HEK293T (cell line): Measurements from ENCODE around the gene DNLZ.
"Not testable (repeated sequence)": the region's sequence is repeated elsewhere in the genome, so short reads cannot be mapped to it uniquely, and the experiment has no call there.

Experiments used
- CTCF ChIA-PET: fragments of 350-600 bp; formaldehyde crosslinking; extraction: SDS; loops from one replicate; lab custom pipeline; 2021; ENCODE audit warnings: antibody characterized with exemption, inconsistent platforms; lab: Yijun Ruan, JAX
- POLR2A ChIA-PET: fragments of 350-600 bp; formaldehyde crosslinking; extraction: SDS; loops from one replicate; lab custom pipeline; 2020; ENCODE audit warnings: antibody characterized with exemption, inconsistent platforms; lab: Yijun Ruan, JAX
- DNase-seq: peaks from one replicate; pipeline ENCODE4 v3.0.0; 2012; ENCODE audit warnings: mixed read lengths; ENCODE audit errors: extremely low spot score
- ARNT ChIP-seq: fragments of 450-650 bp; IDR thresholded peaks from 2 replicates; pipeline ENCODE4 v1.6.1; 2017; ENCODE audit warnings: mild to moderate bottlenecking
- BHLHE40 ChIP-seq: fragments of 450-650 bp; IDR thresholded peaks from 2 replicates; pipeline ENCODE4 v1.6.1; 2016; ENCODE audit warnings: mild to moderate bottlenecking, moderate library complexity, borderline replicate concordance
- CTBP1 ChIP-seq: fragments of 450-650 bp; IDR thresholded peaks from 2 replicates; pipeline ENCODE4 v1.6.1; 2016; ENCODE audit warnings: borderline replicate concordance
- ELF4 ChIP-seq: fragments of 450-650 bp; IDR thresholded peaks from 2 replicates; pipeline ENCODE4 v1.6.1; 2017; ENCODE audit warnings: antibody characterized with exemption
- FOXA1 ChIP-seq: fragments of 450-650 bp; IDR thresholded peaks from 2 replicates; pipeline ENCODE4 v1.6.1; 2016; ENCODE audit warnings: mild to moderate bottlenecking
- FOXK2 ChIP-seq: fragments of 450-650 bp; IDR thresholded peaks from 2 replicates; pipeline ENCODE4 v1.6.1; 2016; ENCODE audit warnings: mild to moderate bottlenecking
- FOXM1 ChIP-seq: fragments of 450-650 bp; IDR thresholded peaks from 2 replicates; pipeline ENCODE4 v1.6.1; 2017; ENCODE audit warnings: mild to moderate bottlenecking, borderline replicate concordance
- HDGF ChIP-seq: fragments of 450-650 bp; IDR thresholded peaks from 2 replicates; pipeline ENCODE4 v1.6.1; 2017; ENCODE audit warnings: antibody characterized with exemption, borderline replicate concordance
- L3MBTL2 ChIP-seq: fragments of 450-650 bp; conservative IDR thresholded peaks from 2 replicates; pipeline ENCODE4 v1.6.1; 2016; ENCODE audit warnings: mild to moderate bottlenecking
- LEF1 ChIP-seq: fragments of 450-650 bp; IDR thresholded peaks from 2 replicates; pipeline ENCODE4 v1.6.1; 2017; ENCODE audit warnings: mild to moderate bottlenecking, borderline replicate concordance
- NFRKB ChIP-seq: fragments of 450-650 bp; IDR thresholded peaks from 2 replicates; pipeline ENCODE4 v1.6.1; 2016; ENCODE audit warnings: mild to moderate bottlenecking, moderate library complexity
- SP1 ChIP-seq: fragments of 450-650 bp; IDR thresholded peaks from 2 replicates; pipeline ENCODE4 v1.6.1; 2017
- SUZ12 ChIP-seq: fragments of 450-650 bp; IDR thresholded peaks from 2 replicates; pipeline ENCODE4 v1.6.1; 2016; ENCODE audit warnings: mild to moderate bottlenecking
- TARDBP ChIP-seq: fragments of 450-650 bp; IDR thresholded peaks from 2 replicates; pipeline ENCODE4 v1.6.1; 2016
- ZNF384 ChIP-seq: fragments of 450-650 bp; IDR thresholded peaks from 2 replicates; pipeline ENCODE4 v1.6.1; 2016
- TF ChIP-seq, protein P1 (sequence below): fragments of 450-650 bp; IDR thresholded peaks from 2 replicates; pipeline ENCODE4 v1.6.1; 2016

The DNLZ gene

GRCh38 chr9:136363106-136363948 is at the start of gene DNLZ:
Gene DNLZ, minus strand, starts transcription at chr9:136363744. Its CDS starts 30 bp downstream, at chr9:136363714.
- TF ChIP-seq SUZ12 (no peak), TARDBP (no peak), FOXA1 (no peak), L3MBTL2 (peak; percentile 98), ARNT (no peak; the same call in 1 of the 2 replicates), ELF4 (peak; percentile 70), BHLHE40 (no peak), FOXM1 (peak; percentile 3; the same call in 1 of the 2 replicates), LEF1 (no peak; the same call in 1 of the 2 replicates), SP1 (no peak), CTBP1 (no peak)
- ChIA-PET POLR2A (interaction anchor here (0.6 to 2.3 kb wide), 28 partner anchors 9 to 121 kb away, joined by 3 to 10 read pairs (median 4); partner anchors contain the start of genes CARD9, CCDC187, ENTR1 and PMPCA), CTCF (interaction anchor here (0.5 to 2.0 kb wide), 6 partner anchors 9 to 284 kb away, joined by 3 to 8 read pairs (median 3); no protein-coding TSS in a partner anchor)
- peak; percentile 99 for DNase-seq

DNA sequence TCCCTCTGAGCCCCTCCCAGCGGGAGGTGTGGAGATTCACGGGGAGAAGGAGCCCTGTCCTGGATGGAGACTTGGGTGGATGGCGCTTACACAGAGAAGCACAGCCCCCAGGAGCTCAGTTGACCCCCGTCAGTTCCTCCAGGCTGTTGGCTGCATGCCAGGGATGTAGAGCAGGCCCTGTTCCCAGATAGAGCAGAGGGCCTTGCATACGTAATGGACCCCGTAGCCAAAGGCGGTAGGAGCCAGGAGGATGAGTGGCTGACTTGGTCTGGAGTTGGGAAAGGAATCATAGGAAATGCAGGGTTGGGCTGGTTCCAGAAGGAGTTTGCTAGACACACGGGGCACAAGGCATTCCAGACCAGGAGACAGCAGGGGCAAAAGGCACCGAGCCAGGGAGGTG is 49.4 kb upstream of the DNLZ start:
- ChIA-PET CTCF (no interaction called here), POLR2A (interaction anchor here (1.1 kb wide), 1 partner anchor 49 kb away, joined by 3 read pairs; the partner anchor contains the start of gene DNLZ)
- TF ChIP-seq HDGF (no peak), TARDBP (no peak), FOXK2 (no peak), FOXA1 (no peak), L3MBTL2 (no peak), LEF1 (no peak), NFRKB (no peak), BHLHE40 (no peak), ARNT (no peak), FOXM1 (no peak), SP1 (no peak), ELF4 (no peak), SUZ12 (no peak), ZNF384 (no peak), CTBP1 (no peak)
- TF ChIP-seq, protein P1, sequence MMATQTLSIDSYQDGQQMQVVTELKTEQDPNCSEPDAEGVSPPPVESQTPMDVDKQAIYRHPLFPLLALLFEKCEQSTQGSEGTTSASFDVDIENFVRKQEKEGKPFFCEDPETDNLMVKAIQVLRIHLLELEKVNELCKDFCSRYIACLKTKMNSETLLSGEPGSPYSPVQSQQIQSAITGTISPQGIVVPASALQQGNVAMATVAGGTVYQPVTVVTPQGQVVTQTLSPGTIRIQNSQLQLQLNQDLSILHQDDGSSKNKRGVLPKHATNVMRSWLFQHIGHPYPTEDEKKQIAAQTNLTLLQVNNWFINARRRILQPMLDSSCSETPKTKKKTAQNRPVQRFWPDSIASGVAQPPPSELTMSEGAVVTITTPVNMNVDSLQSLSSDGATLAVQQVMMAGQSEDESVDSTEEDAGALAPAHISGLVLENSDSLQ, result no peak
- DNase-seq, result no peak

GRCh38 chr9:136411378-136411777 is 47.8 kb upstream of the DNLZ start:
- TF ChIP-seq FOXA1 (no peak), L3MBTL2 (no peak), ZNF384 (no peak), LEF1 (no peak), BHLHE40 (no peak), TARDBP (no peak), NFRKB (no peak), HDGF (no peak)
- ChIA-PET POLR2A (interaction anchor here (0.7 to 1.2 kb wide), 2 partner anchors 12 to 24 kb away, joined by 3 read pairs; no protein-coding TSS in a partner anchor), CTCF (no interaction called here)
- DNase-seq, result no peak

GRCh38 chr9:136410500-136411287 is 47.1 kb upstream of the DNLZ start, which contains the start of the genes ENTR1 and PMPCA:
Gene ENTR1, minus strand, starts transcription at chr9:136410614. Its CDS starts 217 bp downstream, at chr9:136410397.
Gene PMPCA, plus strand, starts transcription at chr9:136410658. Its CDS starts 11 bp downstream, at chr9:136410669.
- TF ChIP-seq NFRKB, result no peak
- peak; percentile 47 for TF ChIP-seq L3MBTL2
- TF ChIP-seq LEF1, result no peak
- no peak for TF ChIP-seq SUZ12
- TF ChIP-seq CTBP1, result no peak
- TF ChIP-seq TARDBP, result no peak
- TF ChIP-seq FOXM1, result no peak
- no peak for TF ChIP-seq ARNT
- peak; percentile 66; the same call in 1 of the 2 replicates for TF ChIP-seq ELF4
- no peak for TF ChIP-seq BHLHE40
- TF ChIP-seq ZNF384, result no peak
- peak; percentile 97 for DNase-seq
- ChIA-PET CTCF (no interaction called here), POLR2A (interaction anchor here (0.7 to 2.2 kb wide), 5 partner anchors 10 to 47 kb away, joined by 3 to 10 read pairs (median 3); partner anchors contain the start of gene DNLZ)

GRCh38 chr9:136409557-136410455 is 46.3 kb upstream of the DNLZ start:
- ChIA-PET POLR2A (interaction anchor here (0.8 to 2.2 kb wide), 4 partner anchors 9 to 46 kb away, joined by 3 to 10 read pairs (median 6); partner anchors contain the start of gene DNLZ), CTCF (no interaction called here)
- peak; percentile 45 for DNase-seq
- peak; percentile 92 for TF ChIP-seq L3MBTL2
- TF ChIP-seq FOXM1, result no peak

DNA sequence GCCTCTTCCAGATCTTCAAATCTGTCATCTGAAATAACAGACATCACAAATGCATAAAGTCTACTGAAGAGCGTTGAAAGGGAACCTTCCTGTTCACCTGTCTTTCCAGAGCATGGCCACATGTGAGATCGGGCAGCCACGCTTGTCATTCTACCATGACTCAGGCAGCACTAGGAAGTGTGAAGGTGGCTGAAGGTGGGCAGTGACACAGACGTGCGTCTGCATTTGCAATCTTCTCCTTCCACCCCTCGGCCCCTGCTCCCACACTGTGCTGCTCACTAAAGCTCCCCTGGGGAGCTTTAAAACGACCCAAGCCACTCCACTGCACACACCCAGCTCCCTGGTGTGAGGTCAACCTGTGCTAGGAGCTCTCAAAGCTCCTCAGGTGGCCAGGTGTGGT is 44.4 kb upstream of the DNLZ start:
- ChIA-PET CTCF (no interaction called here), POLR2A (interaction anchor here (0.5 kb wide), 1 partner anchor 456 kb away, joined by 4 read pairs; no protein-coding TSS in a partner anchor)
- TF ChIP-seq ARNT (no peak), TARDBP (no peak), FOXM1 (no peak), NFRKB (no peak), BHLHE40 (no peak), ELF4 (no peak), LEF1 (no peak), CTBP1 (no peak), L3MBTL2 (no peak), ZNF384 (no peak), SP1 (no peak), HDGF (no peak), FOXA1 (no peak), FOXK2 (no peak), SUZ12 (no peak)
- TF ChIP-seq, protein P1, result no peak
- no peak for DNase-seq

- DNase-seq, CTCF ChIA-PET, POLR2A ChIA-PET: not testable (repeated sequence)
These were observed 43.5 kb upstream of the DNLZ start for GRCh38 chr9:136407061-136407460.

DNA sequence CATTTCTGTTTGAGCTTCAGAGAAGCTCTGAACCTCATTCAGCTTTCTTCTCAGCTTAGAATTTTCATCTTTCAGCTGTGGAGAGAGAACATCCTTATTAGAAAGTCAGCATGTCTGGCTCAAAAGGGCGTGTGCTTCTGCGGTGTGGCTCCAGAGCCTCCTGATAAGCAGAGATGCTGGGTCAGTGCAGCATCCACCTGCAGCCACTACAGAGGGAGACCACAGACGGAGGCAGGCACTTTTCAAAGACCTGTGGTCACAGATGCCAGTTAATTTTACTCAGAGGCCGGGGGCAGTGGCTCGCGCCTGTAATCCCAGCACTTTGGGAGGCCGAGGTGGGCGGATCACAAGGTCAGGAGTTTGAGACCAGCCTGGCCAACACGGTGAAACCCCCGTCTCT is 42.4 kb upstream of the DNLZ start:
- DNase-seq, CTCF ChIA-PET, POLR2A ChIA-PET: not testable (repeated sequence)
